Measurements from ENCODE around the gene PPIF.

PPIF gene

GRCh38 chr10:79387974-79388850, 40.9 kb downstream of the PPIF start:
- DNase-seq (ENCODE audit: low spot score): no peak

DNA sequence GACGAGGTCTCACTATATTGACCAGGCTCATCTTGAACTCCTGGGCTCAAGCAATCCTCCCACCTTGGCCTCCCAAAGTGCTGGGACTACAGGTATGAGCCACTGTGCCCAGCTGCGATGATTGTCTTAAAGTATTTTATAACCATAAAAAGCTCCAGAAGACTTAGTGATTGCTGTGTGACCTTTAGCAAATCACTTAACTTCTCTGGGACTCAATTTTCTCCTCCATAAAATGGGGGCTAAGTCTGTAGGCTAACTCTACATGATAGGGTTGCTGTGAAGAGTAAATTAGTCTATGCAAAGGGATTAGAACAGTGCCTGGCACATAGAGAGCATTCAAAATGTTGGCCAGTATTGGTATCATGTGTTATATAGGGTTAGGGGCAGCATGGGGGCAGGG, 42.8 kb downstream of the PPIF start:
- no peak for DNase-seq (ENCODE audit: low spot score)

- DNase-seq (ENCODE audit: low spot score): no peak
Observed at GRCh38 chr10:79390551-79391229, 43.4 kb downstream of the PPIF start.

DNA sequence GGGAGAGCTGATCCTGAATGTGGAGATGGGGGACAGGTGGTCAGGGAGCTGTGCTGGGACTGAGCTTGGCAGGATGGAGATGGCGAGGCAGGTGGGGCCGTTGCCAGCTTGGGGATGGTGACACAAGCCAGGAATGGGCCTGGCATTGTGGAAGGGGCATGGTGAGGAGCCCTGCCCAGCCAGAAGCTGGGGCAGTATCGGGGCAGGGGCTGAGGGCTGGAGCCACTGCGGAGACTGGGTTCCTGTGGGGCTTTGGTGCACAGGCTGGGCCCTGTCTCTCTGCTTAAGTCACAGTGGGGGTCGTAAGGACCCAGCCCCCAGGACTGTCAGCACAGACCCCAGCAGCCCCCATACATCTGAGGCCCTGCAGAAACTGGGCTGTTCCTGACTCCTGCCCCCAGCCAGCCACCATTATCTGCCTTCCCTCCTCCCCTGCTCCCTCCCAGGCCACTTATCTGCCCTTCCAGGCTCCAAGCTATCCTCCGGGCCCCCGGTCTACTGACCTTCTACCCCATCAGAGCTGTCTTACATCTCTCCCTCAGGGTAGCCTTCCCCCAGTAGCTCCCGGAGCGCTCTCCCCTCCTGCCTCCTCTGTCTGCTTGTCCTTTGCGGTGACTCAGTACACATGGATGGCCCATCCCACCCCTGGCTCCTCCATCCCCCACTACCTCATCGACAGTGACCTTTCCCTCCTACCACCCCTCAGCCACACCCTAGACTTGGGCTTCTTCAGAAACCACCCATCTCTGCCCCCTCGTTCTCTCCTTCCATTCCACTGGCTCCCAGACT, 44.2 kb downstream of the PPIF start:
- no peak for DNase-seq (ENCODE audit: low spot score)

- no peak for DNase-seq (ENCODE audit: low spot score)
Observed at GRCh38 chr10:79392020-79392398, 44.7 kb downstream of the PPIF start.

DNA sequence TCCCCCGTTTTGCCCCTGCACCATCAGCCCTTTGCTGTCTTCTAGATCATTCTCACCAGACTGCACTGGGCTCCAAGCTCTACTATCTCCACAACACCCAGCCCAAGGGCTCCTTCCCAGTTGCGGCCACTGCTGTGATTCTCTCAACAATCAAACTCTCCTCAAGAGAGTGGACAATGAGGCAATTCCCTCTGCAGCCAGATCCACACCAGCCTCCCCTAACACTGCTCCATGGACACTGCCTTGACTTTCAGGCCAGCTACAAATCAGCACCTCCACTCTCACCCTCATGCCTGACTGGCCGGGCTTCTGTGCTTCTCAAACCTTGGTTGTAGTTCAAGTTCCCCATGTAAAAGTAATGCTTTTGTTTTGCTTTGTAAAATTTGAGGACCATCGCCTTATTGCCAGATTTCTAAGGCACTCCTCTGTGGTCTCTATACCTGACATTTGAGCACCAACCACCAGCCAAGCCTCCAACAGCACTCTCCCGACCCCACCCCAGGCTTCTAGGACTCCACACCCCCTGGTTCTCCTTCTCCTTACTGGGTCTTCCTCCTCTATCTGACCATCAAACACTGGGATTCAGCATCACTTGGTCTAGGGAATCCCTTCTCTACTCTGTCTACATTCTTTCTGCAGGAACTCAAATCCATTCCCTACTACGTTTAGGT, 45.4 kb downstream of the PPIF start:
- no peak for DNase-seq (ENCODE audit: low spot score)

- no peak for DNase-seq (ENCODE audit: low spot score)
Observed at GRCh38 chr10:79393221-79393923, 46.1 kb downstream of the PPIF start.

DNA sequence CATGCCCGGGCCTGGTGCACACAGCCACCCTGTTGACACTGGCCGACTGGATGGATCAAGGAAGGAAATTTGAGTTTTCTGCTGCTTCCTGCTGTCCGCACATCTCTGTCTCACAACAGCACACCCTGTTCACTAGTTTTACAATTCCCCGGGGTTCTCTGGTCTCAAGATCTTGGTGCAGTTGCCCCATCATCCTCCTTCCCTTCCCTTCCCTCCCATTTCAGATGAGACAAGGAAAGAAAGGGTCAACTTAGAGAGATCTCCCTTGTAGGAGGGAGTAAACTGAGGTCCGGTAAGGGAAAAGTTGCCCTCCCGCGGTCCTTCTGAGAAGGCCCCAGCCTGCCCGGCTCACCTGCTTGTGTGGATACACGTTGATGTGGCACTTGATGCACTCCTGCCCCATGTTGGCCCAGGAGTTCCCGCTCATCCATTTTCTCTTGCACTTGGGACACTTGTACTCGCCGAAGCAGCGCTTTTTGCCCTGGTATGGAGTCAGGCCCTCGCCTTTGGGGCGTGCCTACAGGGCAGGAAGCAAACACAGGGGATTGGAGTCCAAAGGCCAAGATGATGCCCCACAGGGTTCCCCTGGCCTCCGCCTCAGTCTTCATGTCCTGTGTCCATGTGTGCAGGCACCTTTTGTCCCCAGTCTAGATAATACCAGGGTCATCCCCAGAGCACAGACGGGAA, 46.8 kb downstream of the PPIF start:
- DNase-seq (ENCODE audit: low spot score): no peak

GRCh38 chr10:79394664-79395063, 47.4 kb downstream of the PPIF start:
- DNase-seq (ENCODE audit: low spot score): no peak

DNA sequence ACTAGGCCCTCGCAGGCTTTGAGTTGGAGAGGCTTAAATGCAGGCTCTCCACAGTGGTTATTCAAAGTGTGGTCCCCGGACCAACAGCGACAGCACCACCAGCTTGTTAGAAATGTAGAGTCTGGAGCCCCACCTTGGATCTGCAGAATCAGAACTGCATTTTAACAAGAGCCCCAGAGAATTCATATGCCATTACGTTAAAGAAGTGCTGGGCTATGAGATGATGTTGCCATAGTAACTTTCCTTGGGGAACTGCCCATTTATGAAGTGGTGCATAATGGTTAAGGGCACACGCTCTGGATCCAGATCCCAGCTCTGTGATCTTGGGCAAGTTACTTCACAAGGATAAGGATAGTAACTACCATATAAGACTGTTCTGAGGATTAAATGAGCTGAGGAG, 49.3 kb downstream of the PPIF start:
- DNase-seq (ENCODE audit: low spot score): no peak

DNA sequence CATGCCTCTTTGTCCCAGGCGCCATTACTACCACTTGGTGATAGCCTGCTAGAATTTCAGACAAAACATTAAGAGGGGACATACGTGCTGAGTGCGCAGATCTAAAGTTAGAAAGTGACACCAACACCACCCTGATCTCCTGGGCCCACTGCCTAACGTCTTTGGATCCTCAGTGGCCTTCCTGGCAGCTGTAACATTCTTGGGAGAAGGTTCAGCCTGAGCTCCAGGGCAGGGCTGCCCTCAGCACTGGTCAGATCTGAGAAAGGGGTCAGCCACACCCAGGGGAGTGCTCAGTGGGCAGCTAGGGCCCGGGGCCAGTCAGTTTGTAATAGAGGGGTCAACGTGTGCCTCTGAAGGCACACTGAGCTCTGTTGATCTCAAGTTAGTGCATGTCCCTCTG, 49.8 kb downstream of the PPIF start:
- DNase-seq (ENCODE audit: low spot score): no peak

DNA sequence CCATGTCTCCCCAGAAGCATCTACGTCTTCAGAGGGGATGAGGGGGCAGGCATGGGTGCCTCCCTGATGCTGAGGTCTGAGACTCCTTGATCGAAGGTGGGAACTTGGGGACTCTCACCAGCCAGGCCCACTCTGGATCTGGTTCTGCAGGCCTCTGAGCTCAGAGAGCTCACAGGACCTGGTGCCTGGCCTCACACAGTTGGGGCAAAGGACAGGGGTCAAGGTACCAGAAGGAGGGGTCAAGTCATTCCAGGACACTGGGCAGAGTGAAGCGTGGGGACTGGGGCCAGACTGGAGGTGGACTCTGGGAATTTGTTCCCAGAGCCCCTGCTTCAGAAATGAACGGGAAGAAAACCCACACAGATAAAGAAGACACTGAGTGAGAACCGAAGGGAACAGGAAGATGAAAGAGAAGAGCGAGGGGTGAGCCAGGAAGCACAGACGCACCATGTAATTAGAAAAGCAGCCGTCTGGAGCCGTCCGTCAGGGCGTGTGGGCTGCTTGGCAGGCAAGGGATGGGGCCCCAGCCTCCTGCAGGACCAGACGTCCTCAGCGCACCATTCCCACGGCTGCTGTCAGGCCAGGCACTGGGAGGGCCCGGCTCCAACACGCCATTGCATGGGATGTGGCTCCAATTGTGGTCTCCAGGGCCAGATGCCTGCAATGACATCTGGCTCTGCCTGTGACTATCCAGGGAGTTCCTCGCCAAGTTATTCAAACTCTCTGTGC, 50.5 kb downstream of the PPIF start:
- no peak for DNase-seq (ENCODE audit: low spot score)

DNA sequence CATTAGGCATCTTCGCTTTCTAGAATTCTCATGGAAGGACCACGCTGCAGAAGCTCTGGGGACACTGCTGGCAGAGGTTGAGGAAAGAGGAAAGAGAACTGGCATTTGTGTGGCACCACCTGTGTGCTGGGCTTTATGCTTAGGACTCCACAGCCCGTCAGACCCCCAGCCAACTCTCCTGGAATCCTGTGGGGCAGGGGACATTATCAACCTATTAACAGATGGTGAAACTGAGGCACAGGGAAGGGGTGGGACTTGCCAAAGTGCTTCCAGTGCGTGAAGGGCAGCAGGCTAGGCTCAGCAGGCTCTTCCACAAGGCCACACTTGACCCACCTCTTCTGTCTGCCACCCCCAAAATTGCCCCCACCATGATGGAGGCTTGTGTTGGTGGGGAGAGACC, 51.4 kb downstream of the PPIF start:
- DNase-seq (ENCODE audit: low spot score): no peak

DNA sequence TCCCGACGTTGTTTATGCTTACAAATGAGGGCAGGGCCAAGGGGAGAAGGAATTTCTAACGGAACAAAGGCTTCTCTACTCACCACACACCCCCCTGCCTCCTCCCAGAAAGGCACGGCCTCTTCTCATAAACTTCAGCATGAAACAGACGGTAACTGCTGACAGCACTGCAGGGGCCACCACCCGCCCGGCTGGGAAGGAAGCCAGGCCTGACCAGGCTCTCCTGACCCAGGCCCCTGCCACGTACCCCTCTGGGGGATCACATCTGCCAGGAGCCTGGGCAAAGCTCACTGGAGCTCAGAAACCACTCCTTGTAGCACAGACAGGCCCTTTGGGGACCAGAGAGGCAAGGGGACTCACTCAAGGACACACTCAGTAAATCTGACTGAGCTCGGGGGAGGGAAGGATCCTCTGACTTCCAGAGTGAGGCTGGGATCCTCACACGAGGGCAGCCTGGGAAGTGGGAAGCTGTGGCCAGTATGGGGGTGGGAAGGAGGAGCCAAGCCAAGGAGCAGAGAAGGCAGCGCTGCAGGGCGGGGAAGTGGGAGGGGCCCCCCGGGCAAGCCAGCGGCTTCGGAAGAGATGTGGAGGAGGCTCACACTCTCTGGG, 52.1 kb downstream of the PPIF start:
- DNase-seq (ENCODE audit: low spot score): peak; percentile 81

DNA sequence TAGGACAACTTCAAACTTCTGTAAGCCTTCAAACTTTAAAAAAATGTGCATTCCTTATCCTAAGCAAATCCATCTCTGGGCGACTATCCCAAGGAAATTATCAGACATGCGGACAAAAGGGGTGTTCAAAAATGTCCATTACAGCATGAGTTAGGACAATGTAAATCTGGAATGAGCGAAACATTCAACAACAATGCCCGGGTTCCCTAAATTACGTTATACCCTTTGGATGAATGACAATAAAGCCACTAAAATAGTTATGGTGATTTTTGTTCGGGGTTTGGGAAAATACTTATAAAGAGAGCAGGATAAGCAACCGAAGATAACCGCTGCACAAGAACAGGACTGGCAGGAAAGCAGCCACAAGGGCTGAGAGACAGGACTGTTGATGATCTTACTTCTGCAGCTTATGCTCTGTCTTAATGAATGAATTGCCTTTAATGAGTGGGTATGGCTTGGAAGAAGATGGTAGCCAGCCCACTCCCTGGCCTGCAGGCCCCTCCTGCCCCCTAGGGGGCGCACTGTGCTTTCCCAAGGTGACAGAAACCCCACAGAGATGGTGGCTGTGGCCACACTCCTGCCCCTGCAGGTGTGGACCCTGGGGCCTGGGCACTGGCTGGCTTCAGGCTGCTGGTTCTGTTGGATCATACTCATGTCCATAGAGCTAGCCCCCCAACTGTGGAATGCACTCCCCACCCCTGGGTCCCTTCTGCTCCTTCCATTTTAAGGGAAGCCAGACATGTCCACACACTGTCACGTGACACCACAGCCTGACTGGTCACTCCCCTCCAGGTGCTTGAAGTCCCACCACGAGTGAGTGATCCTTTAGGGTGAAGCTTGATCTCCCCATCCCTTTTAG, 53.1 kb downstream of the PPIF start:
- peak; percentile 52 for DNase-seq (ENCODE audit: low spot score)

- no peak for DNase-seq (ENCODE audit: low spot score)
Observed at GRCh38 chr10:79401015-79401921, 54.0 kb downstream of the PPIF start.

- DNase-seq (ENCODE audit: low spot score): no peak
Observed at GRCh38 chr10:79402625-79402946, 55.3 kb downstream of the PPIF start.

GRCh38 chr10:79402951-79403350, 55.7 kb downstream of the PPIF start:
- DNase-seq (ENCODE audit: low spot score): no peak

Measured in COLO829 (cell line).